HCT116 (cell line): ENCODE results near the gene POLE3. TPM values are rescaled to one million over a fixed set of nuclear protein-coding genes. Genes with fewer than 3 reads are reported as not detected.

Experiments used
- ATAC-seq: fragments of 200-7000 bp; cut with Tn5 transposase; 2 replicates; pipeline ENCODE4 v1.9.1; 2020; ENCODE audit warnings: mild to moderate bottlenecking, moderate library complexity
- BruUV-seq: library from RNA; stranded (reverse); fragments of 400-500 nt; replicated peaks from 2 replicates; lab custom pipeline; 2021; lab: Mats Ljungman, UMichigan
- CTCF ChIA-PET: fragments of 300-600 bp; sonication (Branson Sonifier 250); formaldehyde crosslinking; loops from one replicate; lab custom pipeline; 2021; ENCODE audit warnings: antibody characterized with exemption; lab: Charles Lee
- POLR2A ChIA-PET: fragments of 300-600, 350-600 bp; sonication (Branson Sonifier 250); formaldehyde crosslinking; loops from one replicate; lab custom pipeline; 2021; ENCODE audit warnings: antibody characterized with exemption; lab: Charles Lee
- RAD21 ChIA-PET, 2 experiments: fragments of 300-600 bp; sonication (Branson Sonifier 250); formaldehyde crosslinking; loops; one replicate each; lab custom pipeline; 2023; ENCODE audit warnings: low total read pairs in 2 of 2; ENCODE audit not compliant: uncharacterized antibody in 2 of 2, unreplicated experiment in 2 of 2, low non-redundant PET in 1 of 2; lab: Charles Lee
- DNase-seq: peaks from one replicate; pipeline ENCODE4 v3.0.0-alpha.2; 2010; ENCODE audit warnings: low read depth, low spot score
- H2AFZ ChIP-seq: fragments of 200-600 bp; shearing (Covaris generic), sonication (generic); 2 replicates; pipeline ENCODE4 v1.6.1; 2017; ENCODE audit warnings: low read depth, mixed run types, mixed read lengths, antibody characterized with exemption, low read length; ENCODE audit not compliant: poor library complexity, severe bottlenecking
- H3K27ac ChIP-seq: 2 replicates; pipeline ENCODE4 v1.5.1; 2012; ENCODE audit warnings: low read depth, low read length
- H3K27me3 ChIP-seq: fragments of 200-600 bp; sonication (generic); 2 replicates; pipeline ENCODE4 v1.6.1; 2016; ENCODE audit warnings: mixed run types, low read length, mixed read lengths; ENCODE audit not compliant: insufficient read depth
- H3K36me3 ChIP-seq, 2 experiments: fragments of 200-500 bp in 1 of 2; fragments of 200-600 bp in 1 of 2; sonication (Bioruptor generic) in 1 of 2; sonication (generic) in 1 of 2; 2 replicates each; pipeline versions ENCODE4 v1.5.1 to v1.6.1; 2014 to 2016; ENCODE audit warnings: low read length in 2 of 2, inconsistent platforms in 1 of 2, mixed read lengths in 1 of 2, mixed run types in 1 of 2; ENCODE audit not compliant: insufficient read depth in 2 of 2, control insufficient read depth in 1 of 2
- H3K4me1 ChIP-seq, 2 experiments: fragments of 200-600 bp in 1 of 2; sonication (generic) in 1 of 2; 2 replicates each; pipeline versions ENCODE4 v1.5.1 to v1.6.1; 2012 to 2017; ENCODE audit warnings: low read length in 2 of 2, inconsistent platforms in 1 of 2, mild to moderate bottlenecking in 1 of 2, mixed read lengths in 1 of 2, mixed run types in 1 of 2, moderate library complexity in 1 of 2; ENCODE audit not compliant: insufficient read depth in 2 of 2, control insufficient read depth in 1 of 2
- H3K4me2 ChIP-seq: fragments of 200-600 bp; sonication (generic); 2 replicates; pipeline ENCODE4 v1.6.1; 2017; ENCODE audit warnings: mixed run types, low read length, mixed read lengths
- H3K4me3 ChIP-seq, 2 experiments: fragments of 200-600 bp in 1 of 2; sonication (generic) in 1 of 2; replicated peaks in 1 of 2; 2 replicates each; pipeline ENCODE4 v1.5.1; 2011 to 2016; ENCODE audit warnings: low read length in 2 of 2, control low read depth in 1 of 2, low read depth in 1 of 2, mild to moderate bottlenecking in 1 of 2, mixed read lengths in 1 of 2, mixed run types in 1 of 2
- H3K79me2 ChIP-seq: fragments of 200-600 bp; sonication (generic); 2 replicates; pipeline ENCODE4 v1.6.1; 2017; ENCODE audit warnings: mild to moderate bottlenecking, mixed run types, low read length, moderate library complexity, mixed read lengths; ENCODE audit not compliant: insufficient read depth
- H3K9ac ChIP-seq: fragments of 200-600 bp; sonication (generic); 2 replicates; pipeline ENCODE4 v1.6.1; 2016; ENCODE audit warnings: low read length, mixed read lengths
- H3K9me2 ChIP-seq: fragments of 200-600 bp; sonication (generic), shearing (Covaris generic); 2 replicates; pipeline ENCODE4 v1.6.1; 2017; ENCODE audit warnings: mixed run types, mild to moderate bottlenecking, moderate library complexity; ENCODE audit not compliant: insufficient read depth
- H3K9me3 ChIP-seq, 2 experiments: fragments of 200-500 bp in 1 of 2; fragments of 200-600 bp in 1 of 2; sonication (Bioruptor generic) in 1 of 2; sonication (generic) in 1 of 2; 2 replicates each; pipeline ENCODE4 v1.6.1; 2014 to 2017; ENCODE audit warnings: low read length in 2 of 2, mixed read lengths in 2 of 2, inconsistent platforms in 1 of 2, low read depth in 1 of 2, mild to moderate bottlenecking in 1 of 2, mixed run types in 1 of 2, moderate library complexity in 1 of 2; ENCODE audit not compliant: control insufficient read depth in 1 of 2, insufficient read depth in 1 of 2
- H4K20me1 ChIP-seq: fragments of 200-600 bp; sonication (generic), shearing (Covaris generic); 2 replicates; pipeline ENCODE4 v1.6.1; 2017; ENCODE audit warnings: mixed run types, mild to moderate bottlenecking, moderate library complexity; ENCODE audit not compliant: insufficient read depth
- CEBPB ChIP-seq: IDR thresholded peaks from 2 replicates; pipeline ENCODE4 v1.6.1; 2012; ENCODE audit warnings: low read depth
- ELF1 ChIP-seq: IDR thresholded peaks from 2 replicates; pipeline ENCODE4 v1.6.1; 2012; ENCODE audit warnings: low read depth, borderline replicate concordance
- EZH2 ChIP-seq: fragments of 200-600 bp; sonication (generic); IDR thresholded peaks from 2 replicates; pipeline ENCODE4 v1.6.1; 2017; ENCODE audit warnings: antibody characterized with exemption, mixed run types
- EZH2phosphoT487 ChIP-seq: fragments of 200-600 bp; IDR thresholded peaks from 2 replicates; pipeline ENCODE4 v1.6.1; 2018; ENCODE audit warnings: antibody characterized with exemption, borderline replicate concordance
- FOSL1 ChIP-seq: IDR thresholded peaks from 2 replicates; pipeline ENCODE4 v1.6.1; 2012; ENCODE audit warnings: low read depth
- POLR2A ChIP-seq: IDR thresholded peaks from 2 replicates; pipeline ENCODE4 v1.7.0; 2011; ENCODE audit warnings: borderline replicate concordance; ENCODE audit not compliant: insufficient read depth, insufficient read length; ENCODE audit errors: extremely low read depth
- SIN3A ChIP-seq: IDR thresholded peaks from 2 replicates; pipeline ENCODE4 v1.6.1; 2012; ENCODE audit warnings: low read depth
- SP1 ChIP-seq: IDR thresholded peaks from 2 replicates; pipeline ENCODE4 v1.6.1; 2012; ENCODE audit warnings: low read depth
- SRF ChIP-seq: IDR thresholded peaks from 2 replicates; pipeline ENCODE4 v1.6.1; 2012; ENCODE audit warnings: low read depth
- TCF7L2 ChIP-seq: IDR thresholded peaks from 2 replicates; pipeline ENCODE4 v1.7.0; 2011; ENCODE audit warnings: borderline replicate concordance, inconsistent platforms; ENCODE audit not compliant: insufficient read depth, insufficient read length; ENCODE audit errors: extremely low read depth
- YY1 ChIP-seq: IDR thresholded peaks from 2 replicates; pipeline ENCODE4 v1.6.1; 2011; ENCODE audit warnings: low read length, low read depth, moderate library complexity, mild to moderate bottlenecking; ENCODE audit not compliant: insufficient replicate concordance; ENCODE audit errors: extremely low read depth
- ZFX ChIP-seq: fragments of 450-650 bp; IDR thresholded peaks from 2 replicates; pipeline ENCODE4 v1.6.1; 2017
- intact Hi-C: fragments of 100-400 bp; cut with micrococcal nuclease; formaldehyde crosslinking; loops from 2 replicates; pipeline ENCODE4 v1.10.0; 2022
- total RNA-seq: library from RNA; stranded (reverse); gene quantifications from one replicate; pipeline ENCODE4 v1.2.1, GENCODE V29; 2021; ENCODE audit not compliant: unreplicated experiment
- TF ChIP-seq, protein P1 (sequence below): IDR thresholded peaks from 2 replicates; pipeline ENCODE4 v1.6.1; 2012
- TF ChIP-seq, protein P2 (sequence below): IDR thresholded peaks from 2 replicates; pipeline ENCODE4 v1.6.1; 2011; ENCODE audit warnings: mild to moderate bottlenecking, low read length, moderate library complexity; ENCODE audit not compliant: insufficient replicate concordance; ENCODE audit errors: extremely low read depth

Gene POLE3
- total RNA-seq, 1 experiment from 2014 or later, result 65.1 TPM

DNA sequence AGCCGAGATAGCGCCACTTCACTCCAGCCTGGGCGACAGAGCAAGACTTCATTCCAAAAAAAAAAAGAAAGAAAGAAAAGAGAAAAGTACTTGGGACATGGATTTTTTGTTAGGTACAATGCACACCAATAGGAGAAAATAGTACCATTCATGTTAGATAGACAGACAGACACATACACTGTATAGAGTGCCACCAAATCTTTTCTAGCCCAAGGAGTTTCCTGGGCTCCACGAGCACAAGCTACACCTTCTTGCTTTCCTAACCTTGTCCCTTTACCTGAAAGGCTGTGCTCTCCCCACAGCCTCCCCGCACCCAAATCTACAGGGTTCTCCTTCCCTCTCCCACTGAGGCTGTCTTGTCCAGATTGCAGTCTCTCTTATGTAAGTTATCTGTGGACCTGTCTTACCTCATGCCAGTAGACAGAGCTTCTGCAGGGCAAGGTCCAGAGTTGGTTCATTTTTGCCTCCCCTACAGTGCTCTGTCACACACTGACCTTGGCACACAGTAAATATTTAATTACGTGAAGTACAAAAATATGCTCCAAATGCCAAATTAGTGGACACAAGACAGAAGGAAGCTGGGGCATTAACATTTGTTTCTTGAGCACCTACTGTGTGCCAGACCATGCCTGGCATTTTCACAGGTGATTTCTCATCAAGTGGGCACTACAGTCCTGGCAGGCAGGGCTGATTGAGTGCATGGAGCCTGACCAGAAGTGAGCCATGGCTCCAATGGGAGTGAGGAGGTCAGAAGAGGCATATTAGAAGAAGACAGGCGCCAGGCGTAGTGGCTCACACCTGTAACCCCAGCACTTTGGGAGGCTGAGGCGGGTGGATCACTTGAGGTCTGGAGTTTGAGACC is 15.2 kb downstream of the POLE3 start:
- Histone ChIP-seq H4K20me1 (no peaks in the 10 kb centered on the region), H3K9me2 (no peaks in the 10 kb centered on the region), H3K36me3 (no peaks in the 10 kb centered on the region; a peak in 1 of 4 replicates), H2AFZ (no peak overlapping the region), H3K4me1 (peaks cover 2 to 4% of the 10 kb centered on the region in 2 experiments; a peak in 2 of 4 replicates), H3K27ac (no peak overlapping the region), H3K9me3 (no peaks in the 10 kb centered on the region), H3K9ac (no peak overlapping the region), H3K4me2 (no peak overlapping the region), H3K79me2 (no peaks in the 10 kb centered on the region), H3K4me3 (no peak overlapping the region)
- no peak for ATAC-seq
- ChIA-PET POLR2A (no interaction called here), CTCF (no interaction called here)
- intact Hi-C loops, result no loop called here
- BruUV-seq, result no TSS peak
- DNase-seq, result no peak
- no peak for TF ChIP-seq EZH2phosphoT487
- TF ChIP-seq TCF7L2, result no peak
- TF ChIP-seq, protein P1, sequence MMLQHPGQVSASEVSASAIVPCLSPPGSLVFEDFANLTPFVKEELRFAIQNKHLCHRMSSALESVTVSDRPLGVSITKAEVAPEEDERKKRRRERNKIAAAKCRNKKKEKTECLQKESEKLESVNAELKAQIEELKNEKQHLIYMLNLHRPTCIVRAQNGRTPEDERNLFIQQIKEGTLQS, result no peak
- TF ChIP-seq CEBPB, result no peak
- TF ChIP-seq SRF, result no peak
- no peak for TF ChIP-seq ELF1
- TF ChIP-seq ZFX, result no peak
- TF ChIP-seq FOSL1, result no peak
- no peak for TF ChIP-seq EZH2
- no peak for TF ChIP-seq SP1
- no peak for TF ChIP-seq POLR2A
- no peak for TF ChIP-seq YY1
- TF ChIP-seq, protein P2, sequence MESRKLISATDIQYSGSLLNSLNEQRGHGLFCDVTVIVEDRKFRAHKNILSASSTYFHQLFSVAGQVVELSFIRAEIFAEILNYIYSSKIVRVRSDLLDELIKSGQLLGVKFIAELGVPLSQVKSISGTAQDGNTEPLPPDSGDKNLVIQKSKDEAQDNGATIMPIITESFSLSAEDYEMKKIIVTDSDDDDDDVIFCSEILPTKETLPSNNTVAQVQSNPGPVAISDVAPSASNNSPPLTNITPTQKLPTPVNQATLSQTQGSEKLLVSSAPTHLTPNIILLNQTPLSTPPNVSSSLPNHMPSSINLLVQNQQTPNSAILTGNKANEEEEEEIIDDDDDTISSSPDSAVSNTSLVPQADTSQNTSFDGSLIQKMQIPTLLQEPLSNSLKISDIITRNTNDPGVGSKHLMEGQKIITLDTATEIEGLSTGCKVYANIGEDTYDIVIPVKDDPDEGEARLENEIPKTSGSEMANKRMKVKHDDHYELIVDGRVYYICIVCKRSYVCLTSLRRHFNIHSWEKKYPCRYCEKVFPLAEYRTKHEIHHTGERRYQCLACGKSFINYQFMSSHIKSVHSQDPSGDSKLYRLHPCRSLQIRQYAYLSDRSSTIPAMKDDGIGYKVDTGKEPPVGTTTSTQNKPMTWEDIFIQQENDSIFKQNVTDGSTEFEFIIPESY, result no peak
- no peak for TF ChIP-seq SIN3A
- TF ChIP-seq, all 23 proteins: peak for 0
- no peaks in the 10 kb centered on the region for H3K27me3 ChIP-seq
- RAD21 ChIA-PET, result no interaction called here
